ENCODE measurements around the gene PAQR3.
A peak's percentile ranks its signal among the peaks of the same experiment; 100 is the strongest.

The PAQR3 gene

GRCh38 chr4:78962597-78963115 is 23.4 kb upstream of the PAQR3 start:
- no peak overlapping the region for H3K4me3 ChIP-seq (ENCODE audit: low read depth, low read length)
- no peak for TF ChIP-seq CTCF (conservative IDR thresholded peaks at IDR 0.05; ENCODE audit: low read depth, low read length)
- peak; percentile 75 for DNase-seq (ENCODE audit: low read depth)

GRCh38 chr4:78960926-78961325 is 21.7 kb upstream of the PAQR3 start:
- peak; percentile 14 for DNase-seq (ENCODE audit: low read depth)
- no peak for TF ChIP-seq CTCF (conservative IDR thresholded peaks at IDR 0.05; ENCODE audit: low read depth, low read length)
- H3K4me3 ChIP-seq (ENCODE audit: low read depth, low read length) = no peak overlapping the region

GRCh38 chr4:78956975-78957374 is 17.7 kb upstream of the PAQR3 start:
- no peak overlapping the region for H3K4me3 ChIP-seq (ENCODE audit: low read depth, low read length)
- no peak for DNase-seq (ENCODE audit: low read depth)
- no peak for TF ChIP-seq CTCF (conservative IDR thresholded peaks at IDR 0.05; ENCODE audit: low read depth, low read length)

- H3K4me3 ChIP-seq (ENCODE audit: low read depth, low read length) = no peak overlapping the region
- peak; percentile 50 for DNase-seq (ENCODE audit: low read depth)
- peak; percentile 69 for TF ChIP-seq CTCF (conservative IDR thresholded peaks at IDR 0.05; ENCODE audit: low read depth, low read length)
Observed at GRCh38 chr4:78953769-78954666, 14.8 kb upstream of the PAQR3 start.

GRCh38 chr4:78953231-78953630 is 14.0 kb upstream of the PAQR3 start:
- no peak overlapping the region for H3K4me3 ChIP-seq (ENCODE audit: low read depth, low read length)
- no peak for TF ChIP-seq CTCF (conservative IDR thresholded peaks at IDR 0.05; ENCODE audit: low read depth, low read length)
- DNase-seq (ENCODE audit: low read depth) = no peak

DNA sequence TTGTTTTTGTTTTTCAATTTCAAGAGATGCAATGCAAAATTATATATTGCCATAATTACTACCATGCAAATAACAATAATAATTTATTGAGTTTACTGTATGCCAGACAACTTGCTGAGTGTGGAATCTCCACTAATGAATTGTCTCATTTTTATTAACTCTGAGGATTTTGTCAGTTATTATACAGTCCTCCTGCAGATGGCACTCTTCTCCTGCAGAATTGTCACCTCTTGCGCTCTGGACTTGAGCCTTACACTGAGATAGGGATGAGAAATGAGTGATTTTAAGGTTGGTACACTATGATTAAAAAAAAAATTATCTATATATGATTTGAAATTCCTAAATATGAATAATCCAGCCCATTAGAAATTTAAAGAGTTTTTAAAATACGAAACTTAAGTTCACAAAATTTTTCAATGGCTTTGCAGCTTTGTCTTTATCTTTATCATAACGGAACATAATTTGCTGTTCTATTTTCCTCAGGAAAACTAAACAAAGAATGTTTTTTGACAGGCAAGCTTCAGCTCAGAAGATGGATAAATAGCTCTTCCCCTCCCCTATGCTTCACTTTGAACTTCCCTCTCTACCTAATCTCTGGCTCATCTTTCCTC is 12.7 kb upstream of the PAQR3 start:
- peak; percentile 78 for TF ChIP-seq CTCF (conservative IDR thresholded peaks at IDR 0.05; ENCODE audit: low read depth, low read length)
- DNase-seq (ENCODE audit: low read depth) = peak; percentile 68
- no peak overlapping the region for H3K4me3 ChIP-seq (ENCODE audit: low read depth, low read length)

Data from choroid plexus epithelial cell (primary cell).